NCI-H1436 treated with DMSO at 0.1 percent for 48 hours (cell line): Measurements from ENCODE around the gene PEX12.
A peak's percentile ranks its signal among the peaks of the same experiment; 100 is the strongest.
"Not testable (repeated sequence)": the region's sequence is repeated elsewhere in the genome, so short reads cannot be mapped to it uniquely, and the experiment has no call there.

ENCODE experiments used
- DNase-seq: peaks from one replicate; lab custom pipeline; 2025; lab: John Stamatoyannopoulos, UW

Gene PEX12

GRCh38 chr17:35578197-35578928, at the start of gene PEX12:
Gene PEX12 (minus strand): TSS chr17:35578571. CDS start chr17:35578021, 550 bp downstream.
- DNase-seq = peak; percentile 35

- no peak for DNase-seq
Observed at GRCh38 chr17:35627417-35627816, 49.0 kb upstream of the PEX12 start.

GRCh38 chr17:35621768-35622167, 43.4 kb upstream of the PEX12 start:
- no peak for DNase-seq

DNA sequence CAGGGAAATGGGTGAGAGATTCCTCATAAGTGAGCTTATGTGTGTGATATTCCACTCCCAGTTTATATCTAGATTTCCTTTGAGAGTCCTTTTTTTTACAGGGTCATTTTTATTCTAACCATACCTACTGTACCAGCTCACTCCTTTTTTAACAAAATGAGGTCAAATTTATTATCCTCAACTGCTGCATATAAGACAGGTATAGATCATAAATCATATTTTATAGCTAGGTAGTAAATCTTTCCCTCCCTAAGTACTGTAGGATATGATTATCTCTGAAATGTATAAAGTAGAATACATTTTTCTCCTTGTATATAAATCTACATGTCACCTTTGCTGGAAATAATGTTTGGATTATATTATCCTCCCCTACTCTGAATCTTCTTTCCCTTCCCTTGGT, 40.3 kb upstream of the PEX12 start:
- no peak for DNase-seq

- no peak for DNase-seq
Observed at GRCh38 chr17:35617505-35617904, 39.1 kb upstream of the PEX12 start.

DNA sequence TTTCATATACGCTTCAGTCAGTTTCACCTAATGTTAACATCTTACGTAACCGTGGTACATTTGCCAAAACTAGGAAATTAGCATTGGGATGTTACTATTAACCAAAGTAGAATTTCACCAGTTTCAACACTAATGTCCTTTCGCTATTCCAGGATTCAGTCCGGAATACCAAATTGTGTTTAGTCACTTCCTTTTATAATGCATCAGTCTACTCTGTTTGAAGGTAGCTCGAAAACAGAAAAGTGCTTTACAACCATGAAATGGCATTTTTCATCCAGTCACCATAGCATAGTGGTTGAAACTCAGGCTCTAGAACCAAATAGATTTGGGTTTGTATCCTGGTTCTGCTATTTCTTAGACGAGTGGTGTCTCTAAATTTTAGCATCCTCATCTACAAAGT, 38.2 kb upstream of the PEX12 start:
- no peak for DNase-seq

- DNase-seq = no peak
Observed at GRCh38 chr17:35614810-35615209, 36.4 kb upstream of the PEX12 start.

DNA sequence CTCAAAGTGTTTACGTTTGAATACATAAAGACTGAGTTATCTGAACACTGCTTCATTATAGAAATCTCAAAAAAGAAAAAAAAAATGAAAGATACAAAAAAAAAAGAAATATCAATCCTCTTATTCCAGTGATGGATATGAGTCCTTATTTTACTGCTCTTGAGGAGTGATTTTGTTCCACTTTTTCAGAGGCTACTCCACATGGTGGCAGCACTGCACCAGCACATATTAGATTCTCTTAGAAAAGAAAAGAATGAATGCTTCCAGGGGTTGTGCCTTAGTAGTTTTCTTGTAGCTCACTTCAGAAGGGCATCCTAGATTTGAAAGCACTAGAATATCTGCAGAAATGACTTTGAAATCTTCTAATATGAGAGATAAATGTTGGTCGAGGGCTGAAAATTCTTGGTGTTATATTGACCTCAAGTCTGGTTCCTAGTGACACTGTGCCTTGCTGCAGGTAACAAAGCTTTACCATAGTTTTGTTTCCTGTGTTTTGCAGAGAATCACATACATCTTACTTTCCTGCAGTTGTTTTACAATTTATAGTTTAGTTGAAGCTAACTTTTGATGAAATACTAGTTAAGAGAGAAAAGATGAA, 34.7 kb upstream of the PEX12 start:
- peak; percentile 56 for DNase-seq

DNA sequence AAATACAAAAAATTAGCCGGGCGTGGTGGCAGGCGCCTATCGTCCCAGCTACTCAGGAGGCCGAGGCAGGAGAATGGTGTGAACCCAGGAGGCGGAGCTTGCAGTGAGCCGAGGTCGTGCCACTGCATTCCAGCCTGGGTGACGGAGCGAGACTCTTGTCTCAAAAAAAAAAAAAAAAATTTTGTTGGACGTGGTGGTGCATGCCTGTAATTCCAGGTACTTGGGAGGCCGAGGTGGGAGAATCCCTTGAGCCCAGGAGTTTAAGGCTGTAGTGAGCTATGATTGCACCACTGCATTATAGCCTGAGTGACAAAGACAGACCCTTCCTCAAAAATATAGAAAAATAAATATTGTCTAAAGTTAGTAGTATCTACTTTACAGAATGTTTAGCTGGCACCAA, 32.4 kb upstream of the PEX12 start:
- not testable (repeated sequence) for DNase-seq

DNA sequence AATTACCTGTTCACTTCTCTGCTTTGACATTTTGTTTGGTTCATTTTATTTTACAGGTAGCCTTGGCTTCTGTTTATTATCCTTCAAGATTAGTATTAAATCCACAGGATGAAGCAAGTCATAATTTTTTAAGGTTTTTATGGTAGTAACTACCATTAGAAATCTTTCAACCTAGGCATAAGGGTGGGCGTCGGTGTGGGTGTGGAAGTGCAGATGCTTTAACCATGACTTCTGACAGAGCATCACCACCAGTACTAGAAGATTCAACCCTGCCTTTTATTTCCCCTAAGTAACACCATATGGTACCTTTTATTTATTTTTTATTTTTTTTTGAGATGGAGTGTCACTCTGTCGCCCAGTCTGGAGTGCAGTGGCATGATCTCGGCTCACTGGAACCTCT, 31.5 kb upstream of the PEX12 start:
- DNase-seq = no peak

DNA sequence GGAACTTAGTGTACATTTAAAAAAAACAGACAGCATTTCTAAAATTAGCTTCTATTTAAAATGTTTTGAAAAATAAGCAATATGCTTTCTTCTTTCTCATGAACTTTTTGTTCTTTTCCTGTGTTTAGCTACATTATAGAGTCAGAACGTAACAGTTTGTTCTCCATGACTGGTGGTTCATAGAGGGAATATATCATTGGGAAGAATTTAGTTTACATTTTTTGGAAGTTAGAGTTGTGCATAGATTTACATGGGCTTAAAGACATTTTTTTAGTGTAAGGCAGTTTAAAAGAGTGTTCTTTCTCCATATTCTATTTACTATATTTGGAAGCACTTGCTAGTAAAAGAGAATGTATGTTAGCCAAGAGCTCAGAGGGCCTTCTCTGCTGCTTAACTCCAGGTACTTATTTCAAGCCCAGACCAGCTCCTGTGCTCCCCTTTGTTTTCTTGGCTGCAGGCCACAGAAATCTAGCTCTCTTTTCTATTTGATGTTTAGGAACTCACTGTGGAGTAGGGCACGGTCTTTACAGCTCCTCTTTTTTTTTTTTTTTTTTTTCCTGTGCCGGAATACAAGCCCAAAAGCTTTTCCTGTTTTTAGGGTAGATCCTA, 29.0 kb upstream of the PEX12 start:
- no peak for DNase-seq

- DNase-seq = no peak
Observed at GRCh38 chr17:35605678-35606077, 27.3 kb upstream of the PEX12 start.

DNA sequence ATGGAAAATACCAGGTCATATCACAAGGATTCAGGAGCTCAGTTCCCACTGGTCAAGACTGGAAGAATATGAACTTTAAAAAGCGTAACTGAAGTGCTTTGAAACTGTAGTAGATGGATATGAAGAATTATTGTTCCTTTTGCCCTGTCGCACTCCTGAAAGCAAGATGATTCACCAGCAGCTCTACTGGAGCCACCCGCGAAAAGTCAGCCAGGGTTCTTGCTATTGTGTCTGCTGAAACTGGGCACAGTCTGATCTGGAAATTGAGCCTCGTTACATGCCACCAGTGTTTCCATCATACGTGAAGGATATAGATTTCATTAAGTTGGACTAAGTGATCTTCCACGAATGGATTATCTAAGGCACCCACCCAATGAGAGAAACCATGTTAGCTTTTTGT, 25.3 kb upstream of the PEX12 start:
- DNase-seq = no peak

- no peak for DNase-seq
Observed at GRCh38 chr17:35597604-35598003, 19.2 kb upstream of the PEX12 start.

- no peak for DNase-seq
Observed at GRCh38 chr17:35596530-35597233, 18.3 kb upstream of the PEX12 start.

- no peak for DNase-seq
Observed at GRCh38 chr17:35596072-35596471, 17.7 kb upstream of the PEX12 start.

DNA sequence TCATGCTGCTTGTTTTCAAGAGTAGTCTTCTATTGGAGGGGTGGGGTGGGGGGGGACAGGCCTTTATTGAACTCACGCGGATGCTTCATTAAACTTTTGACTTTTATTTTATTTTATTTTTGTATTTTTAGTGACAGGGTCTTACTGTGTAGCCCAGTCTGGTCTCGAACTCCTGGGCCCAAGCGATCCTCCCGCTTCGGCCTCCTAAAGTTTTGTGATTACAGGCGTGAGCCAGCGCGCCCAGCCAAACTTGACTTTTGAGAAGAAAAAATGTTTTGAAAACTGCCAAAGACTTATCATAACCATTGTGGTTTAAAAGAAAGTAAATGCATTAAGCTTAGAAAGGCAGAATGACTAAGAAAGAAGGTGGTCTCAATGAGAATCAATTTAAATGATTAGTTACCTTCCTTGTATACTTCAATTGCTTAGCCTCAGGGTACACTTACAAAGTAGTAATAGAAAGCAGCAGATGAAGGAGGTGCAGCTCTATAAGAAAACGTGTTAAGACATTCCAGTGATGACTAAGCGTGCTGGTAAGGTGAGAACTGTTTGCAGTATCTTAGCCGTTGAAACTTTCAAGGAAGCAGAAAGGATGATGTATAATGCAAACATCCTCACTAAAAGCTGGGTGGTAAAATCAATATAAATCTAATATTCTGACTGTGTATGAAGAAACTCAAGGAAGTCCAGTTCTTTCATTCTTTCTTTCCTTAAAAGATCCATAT, 10.0 kb upstream of the PEX12 start:
- DNase-seq = no peak

- DNase-seq = peak; percentile 81
Observed at GRCh38 chr17:35587074-35587961, 8.9 kb upstream of the PEX12 start, which contains the start of gene AP2B1. Gene AP2B1 (plus strand): TSS chr17:35587322. CDS start chr17:35594031, 6,709 bp downstream.

- no peak for DNase-seq
Observed at GRCh38 chr17:35586569-35587073, 8.2 kb upstream of the PEX12 start.

- DNase-seq = no peak
Observed at GRCh38 chr17:35584061-35584460, 5.7 kb upstream of the PEX12 start.

DNA sequence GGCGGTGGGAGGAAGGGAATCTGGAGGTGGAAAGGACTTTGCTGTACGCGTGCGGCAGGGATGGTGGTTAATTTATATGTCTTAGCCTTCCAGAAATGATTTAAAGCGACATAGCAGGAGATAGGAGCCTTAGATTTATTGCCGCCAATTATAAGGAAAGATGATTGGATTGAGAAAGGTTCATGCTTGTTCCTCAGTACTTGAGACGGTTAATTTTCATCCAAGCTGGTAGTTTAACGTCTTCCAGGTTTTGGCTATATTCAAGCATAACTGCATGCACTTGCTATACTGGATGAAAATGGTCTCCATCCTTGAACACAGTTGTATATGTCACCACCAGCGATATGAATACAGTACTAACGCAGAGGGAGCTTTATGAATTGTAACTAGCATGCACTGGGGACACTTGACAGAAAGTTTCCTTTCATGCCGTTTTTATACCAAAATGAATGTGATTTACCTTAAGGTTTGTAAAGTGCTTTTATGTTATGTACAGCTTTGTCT, 610 bp upstream of the PEX12 start:
- no peak for DNase-seq
